ENCODE measurements around the gene NKRF.

The NKRF gene

DNA sequence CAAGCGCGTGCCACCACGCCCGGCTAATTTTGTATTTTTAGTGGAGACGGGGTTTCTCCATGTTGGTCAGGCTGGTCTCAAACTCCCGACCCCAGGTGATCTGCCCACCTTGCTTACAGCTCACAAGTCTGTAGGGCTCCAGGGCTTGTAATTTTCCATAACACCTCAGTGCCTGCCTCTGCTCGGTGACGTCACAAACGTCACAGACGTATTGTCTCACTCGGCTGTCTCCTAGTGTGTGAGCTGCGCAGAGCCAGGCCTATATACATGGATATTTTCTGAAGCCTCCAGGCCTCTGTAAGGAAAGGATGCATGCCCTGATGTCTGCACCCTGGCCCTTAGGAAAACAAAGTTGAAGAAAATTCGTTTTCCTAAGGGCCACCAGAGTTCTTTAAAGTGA, 8.6 kb upstream of the NKRF start:
- DNase-seq (ENCODE audit: low read depth in 2 of 2): no peak

DNA sequence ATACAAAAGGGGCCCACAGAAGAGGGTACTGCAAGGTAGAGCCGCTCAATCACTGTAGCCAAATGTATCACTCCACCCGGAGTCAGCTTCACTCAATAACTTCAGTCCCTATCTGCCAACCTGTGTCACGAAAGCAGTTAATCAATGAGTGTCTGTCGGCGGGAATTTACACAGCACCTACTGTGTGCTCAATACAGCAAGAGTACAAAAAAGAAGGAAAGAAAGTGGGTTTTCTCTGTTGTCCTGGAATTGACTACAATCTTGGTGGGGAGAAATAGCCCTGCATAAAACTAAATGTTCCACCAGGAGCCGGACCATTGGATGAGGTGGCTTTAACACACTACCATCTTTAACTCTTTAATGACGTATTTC, 780 bp upstream of the NKRF start:
- no peak for DNase-seq (ENCODE audit: low read depth in 2 of 2)

- peak; percentile 8 to 20 for DNase-seq (ENCODE audit: low read depth in 2 of 2)
These were observed 552 bp downstream of the NKRF start for GRCh38 chrX:119605464-119606279.

DNA sequence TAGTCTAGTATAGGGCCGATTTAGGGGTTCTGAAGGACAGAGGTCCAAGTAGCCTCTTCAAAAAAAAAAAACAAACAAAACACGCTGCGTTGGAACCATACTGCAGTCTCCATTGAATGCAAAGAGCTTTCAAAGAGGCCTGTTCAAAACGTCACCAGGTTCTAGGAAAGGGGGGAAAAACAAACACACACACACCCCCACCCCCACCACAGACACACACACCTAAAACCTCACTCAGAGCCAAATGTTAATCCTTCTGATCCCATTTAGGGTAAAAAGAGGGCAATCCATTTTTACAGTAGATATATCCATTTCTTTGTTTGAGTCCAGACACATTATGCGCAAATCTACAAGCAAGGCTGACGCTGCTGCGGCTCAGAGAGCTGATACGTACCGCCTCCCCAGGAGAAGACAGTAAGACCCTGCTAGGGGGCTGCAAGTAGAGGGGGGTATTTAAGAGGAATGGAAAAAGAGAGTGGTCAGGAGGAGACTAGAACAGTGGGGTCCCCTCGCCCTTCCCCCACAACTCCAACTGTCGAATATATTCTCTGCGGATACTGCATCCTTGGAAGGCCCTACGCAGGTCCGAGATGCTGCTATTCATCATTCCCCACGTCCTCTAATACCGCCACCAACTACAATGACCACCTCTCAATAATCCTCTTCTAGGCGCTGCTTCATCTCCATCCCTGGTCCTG, 1.3 kb downstream of the NKRF start:
- DNase-seq (ENCODE audit: low read depth in 2 of 2): no peak

- no peak for DNase-seq (ENCODE audit: low read depth in 2 of 2)
These were observed 3.4 kb downstream of the NKRF start for GRCh38 chrX:119602701-119603255.

GRCh38 chrX:119589810-119590209, 16.4 kb downstream of the NKRF start:
- no peak for DNase-seq (ENCODE audit: low read depth in 2 of 2)

GRCh38 chrX:119583431-119584059, 22.7 kb downstream of the NKRF start:
- DNase-seq (ENCODE audit: low read depth in 2 of 2): no peak

- DNase-seq (ENCODE audit: low read depth in 2 of 2): no peak
These were observed 26.8 kb downstream of the NKRF start for GRCh38 chrX:119579414-119579813.

DNA sequence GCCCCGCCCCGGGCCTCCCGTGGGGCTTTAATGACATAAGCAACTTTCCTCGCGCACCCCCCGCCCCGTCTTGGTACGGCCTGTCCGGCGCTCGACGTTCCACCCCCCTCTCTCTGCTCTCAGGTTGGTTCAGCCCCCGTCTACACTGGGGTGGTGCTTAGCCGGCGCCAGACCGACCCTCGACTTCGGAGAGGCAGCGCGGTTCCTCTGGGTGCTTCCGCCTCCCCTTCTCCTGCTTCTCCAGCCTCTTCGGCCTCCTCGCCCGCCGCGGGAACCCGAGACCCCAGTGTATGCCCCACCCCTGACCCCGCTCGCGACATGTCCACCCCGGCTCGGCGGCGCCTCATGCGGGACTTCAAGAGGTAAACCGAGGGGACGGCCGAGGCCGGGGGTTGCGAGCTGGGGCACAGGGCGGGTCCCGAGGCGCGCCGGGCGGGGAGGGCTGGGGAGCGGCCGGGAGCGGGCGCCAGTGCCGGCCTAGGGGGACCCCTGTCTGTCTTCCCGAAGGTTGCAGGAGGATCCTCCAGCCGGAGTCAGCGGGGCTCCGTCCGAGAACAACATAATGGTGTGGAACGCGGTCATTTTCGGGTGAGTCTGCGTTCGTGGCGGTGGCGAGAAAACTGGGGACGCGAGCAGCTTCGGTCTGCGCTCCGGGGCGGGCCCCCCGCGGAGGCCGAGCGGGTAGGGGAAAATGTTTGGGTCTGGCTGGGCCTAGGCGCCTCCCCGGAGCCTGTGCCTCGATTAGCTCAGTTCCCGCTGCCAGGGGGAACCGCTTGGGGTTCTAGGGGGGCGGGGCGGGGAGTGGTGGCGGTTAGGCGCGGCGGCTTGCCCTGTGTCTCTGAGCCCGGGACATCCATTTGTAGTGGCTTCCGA, 31.6 kb downstream of the NKRF start, which contains the start of gene UBE2A:
Gene UBE2A (plus strand): TSS at position 170 of the 873 bp plus-strand sequence. CDS start 149 bp downstream, at position 319.
- DNase-seq (ENCODE audit: low read depth in 2 of 2): peak; percentile 72 to 80

- no peak for DNase-seq (ENCODE audit: low read depth in 2 of 2)
These were observed 32.3 kb downstream of the NKRF start for GRCh38 chrX:119573840-119574393.

GRCh38 chrX:119573222-119573621, 33.0 kb downstream of the NKRF start:
- DNase-seq (ENCODE audit: low read depth in 2 of 2): no peak

DNA sequence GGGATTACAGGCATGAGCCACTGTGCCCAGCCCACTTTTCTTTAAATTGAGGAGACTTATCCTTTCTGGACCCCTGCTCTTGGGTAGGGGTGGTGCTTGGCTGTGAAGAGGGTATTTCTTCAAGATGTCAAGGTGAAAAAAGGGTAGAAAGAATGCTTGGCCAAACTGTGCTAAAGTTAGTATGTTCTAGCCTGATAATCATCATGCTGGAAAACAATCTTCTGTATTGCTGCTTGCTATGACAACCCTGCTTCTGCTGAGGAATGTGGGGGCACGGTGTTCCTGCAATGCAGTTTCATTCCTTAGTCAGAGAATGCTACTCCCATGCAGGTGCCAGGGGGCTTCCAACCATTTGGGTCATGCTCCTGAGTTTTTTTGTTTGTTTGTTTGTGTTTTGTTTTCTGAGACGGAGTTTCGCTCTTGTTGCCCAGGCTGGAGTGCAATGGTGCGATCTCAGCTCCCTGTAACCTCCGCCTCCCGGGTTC, 35.8 kb downstream of the NKRF start:
- DNase-seq (ENCODE audit: low read depth in 2 of 2): no peak

GRCh38 chrX:119565107-119565663, 41.0 kb downstream of the NKRF start, which contains the start of gene STEEP1:
STEEP1 (minus strand) TSS chrX:119565409; CDS start chrX:119565355, 54 bp downstream.
- DNase-seq (ENCODE audit: low read depth in 2 of 2): peak; percentile 71 to 80

DNA sequence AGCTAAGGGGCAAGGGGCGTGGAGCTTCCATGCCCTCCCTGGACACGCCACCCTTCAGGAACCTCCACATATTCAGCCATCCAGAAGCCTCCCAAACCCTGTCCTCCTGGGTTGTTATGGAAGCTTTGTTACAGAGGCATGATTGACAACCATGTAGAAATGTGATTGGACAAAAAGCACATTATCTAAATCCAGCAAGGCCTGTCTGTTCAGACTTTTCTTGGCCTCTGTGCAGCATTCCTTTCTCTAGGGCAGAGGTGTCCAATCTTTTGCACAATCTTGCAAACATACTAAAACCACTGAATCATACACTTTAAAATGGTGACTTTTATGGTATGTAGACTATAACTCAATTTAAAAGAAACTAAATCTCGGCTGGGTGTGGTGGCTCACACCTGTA, 53.7 kb downstream of the NKRF start:
- DNase-seq (ENCODE audit: low read depth in 2 of 2): no peak

GRCh38 chrX:119549327-119550016, 56.8 kb downstream of the NKRF start:
- no peak for DNase-seq (ENCODE audit: low read depth in 2 of 2)

- DNase-seq (ENCODE audit: low read depth in 2 of 2): no peak
These were observed 65.0 kb downstream of the NKRF start for GRCh38 chrX:119541188-119541587.

- DNase-seq (ENCODE audit: low read depth in 2 of 2): no peak
These were observed 66.4 kb downstream of the NKRF start for GRCh38 chrX:119539872-119540271.

Measured in stimulated activated CD4-positive, alpha-beta T cell treated with anti-CD3 and anti-CD28 coated beads, Interleukin-12 subunit alpha, Interleukin-12 subunit beta, amount 100 ng/mL, for 24 hours (primary cell).